Jurkat, Clone E6-1 (cell line): ENCODE data around the gene PAK1IP1.
"Not testable (repeated sequence)": the region's sequence is repeated elsewhere in the genome, so short reads cannot be mapped to it uniquely, and the experiment has no call there.

Experiments
- DNase-seq: peaks from one replicate; pipeline ENCODE4 v3.0.0-alpha.2; 2011; ENCODE audit warnings: low read depth, low spot score
- H3K4me3 ChIP-seq: 2 replicates; pipeline ENCODE4 v1.5.1; 2011; ENCODE audit warnings: mild to moderate bottlenecking, low read length, control low read depth, moderate library complexity

The PAK1IP1 gene

GRCh38 chr6:10733863-10734262 lies 39.1 kb downstream of the PAK1IP1 start:
- no peak overlapping the region for H3K4me3 ChIP-seq
- no peak for DNase-seq

DNA sequence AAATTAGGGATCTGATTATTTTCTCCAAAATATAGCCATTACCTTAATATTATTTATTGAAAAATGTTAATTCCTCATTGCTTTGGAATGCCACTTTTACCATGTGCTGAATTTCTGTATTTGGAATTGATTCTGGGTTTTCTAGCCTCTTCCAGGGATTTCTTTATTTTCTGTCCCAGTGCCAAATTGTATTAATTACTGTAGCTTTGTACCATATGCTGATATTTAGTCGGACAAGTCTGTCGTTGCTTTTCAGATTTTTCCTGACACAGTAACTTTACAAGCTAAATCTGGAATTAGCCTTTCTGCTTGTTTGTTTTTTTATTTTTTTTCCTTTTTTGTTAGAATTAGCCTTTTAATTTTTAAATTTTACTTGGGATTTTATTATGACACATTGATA lies 42.0 kb downstream of the PAK1IP1 start:
- H3K4me3 ChIP-seq: no peak overlapping the region
- DNase-seq: no peak

GRCh38 chr6:10740061-10740460 lies 45.3 kb downstream of the PAK1IP1 start:
- H3K4me3 ChIP-seq: no peak overlapping the region
- DNase-seq: no peak

DNA sequence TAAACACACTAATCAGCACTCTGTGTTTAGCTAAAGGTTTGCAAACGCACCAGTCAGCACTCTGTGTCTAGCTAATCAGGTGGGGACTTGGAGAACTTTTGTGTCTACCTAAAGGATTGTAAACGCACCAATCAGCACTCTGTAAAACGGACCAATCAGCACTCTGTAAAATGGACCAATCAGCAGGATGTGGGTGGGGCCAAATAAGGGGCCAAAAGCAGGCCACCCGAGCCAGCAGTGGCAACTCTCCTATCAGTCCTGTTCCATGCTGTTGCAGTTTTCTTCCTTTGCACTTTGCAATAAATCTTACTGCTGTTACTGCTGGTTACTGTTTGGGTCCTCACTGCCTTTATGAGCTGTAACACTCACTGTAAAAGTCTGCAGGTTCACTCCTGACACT lies 46.9 kb downstream of the PAK1IP1 start:
- not testable (repeated sequence) for H3K4me3 ChIP-seq, DNase-seq

DNA sequence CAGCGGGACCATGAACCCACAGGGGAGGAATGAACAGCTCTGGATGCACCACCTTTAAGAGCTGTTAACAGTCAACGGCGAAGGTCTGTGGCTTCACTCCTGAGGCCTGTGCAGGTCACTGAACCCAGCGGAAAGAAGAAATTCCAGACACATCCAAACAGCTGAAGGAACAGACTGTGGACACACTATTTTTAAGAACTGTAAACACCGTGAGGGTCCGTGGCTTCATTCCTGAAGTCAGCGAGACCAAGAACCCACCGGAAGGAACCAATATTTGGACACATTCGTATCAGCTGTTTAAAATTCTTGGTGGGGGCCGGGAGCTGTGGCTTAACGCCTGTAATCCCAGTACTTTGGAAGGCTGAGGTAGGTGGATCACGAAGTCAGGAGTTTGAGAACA lies 47.5 kb downstream of the PAK1IP1 start:
- no peak for DNase-seq
- no peak overlapping the region for H3K4me3 ChIP-seq

DNA sequence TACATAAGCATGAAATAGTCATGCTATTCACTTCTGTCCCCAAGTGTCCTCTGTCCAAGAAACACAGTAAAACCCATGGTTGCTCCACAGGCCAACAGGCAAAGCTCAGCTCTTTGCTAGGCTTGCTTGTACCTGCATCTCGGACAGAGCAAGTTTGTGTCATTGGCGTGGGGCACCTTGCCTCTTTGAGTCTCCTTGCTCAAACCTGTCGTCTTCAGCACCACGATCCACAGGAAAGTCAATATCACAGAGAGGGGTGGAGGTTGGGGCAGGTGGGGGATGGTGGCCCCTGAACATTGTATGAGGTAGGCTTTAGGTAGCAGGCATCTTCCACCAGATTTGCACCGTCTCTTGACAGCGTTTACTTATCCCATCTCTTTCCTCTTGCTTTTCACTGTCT lies 48.7 kb downstream of the PAK1IP1 start:
- no peak overlapping the region for H3K4me3 ChIP-seq
- DNase-seq: no peak

DNA sequence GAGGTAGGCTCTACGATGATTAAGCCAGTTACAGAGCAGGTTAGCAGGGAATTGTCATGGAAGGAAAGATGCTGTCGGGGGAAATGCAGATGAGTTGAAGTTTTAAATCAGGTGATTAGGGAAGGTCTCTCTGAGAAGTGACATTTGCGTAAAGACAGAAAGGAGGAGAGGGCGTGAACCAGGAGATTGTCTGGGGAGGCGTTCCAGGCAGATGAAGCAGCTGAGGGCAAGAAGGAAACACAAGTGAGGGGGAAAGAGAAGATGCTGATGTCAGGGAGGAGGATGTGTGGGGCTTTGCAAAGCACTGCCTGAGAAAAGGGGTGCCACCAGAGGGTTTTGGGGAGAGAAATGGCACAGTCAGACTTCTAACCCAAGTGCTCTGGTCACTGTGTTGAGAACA lies 50.3 kb downstream of the PAK1IP1 start:
- H3K4me3 ChIP-seq: no peak overlapping the region
- no peak for DNase-seq

GRCh38 chr6:10746915-10747250 lies 52.1 kb downstream of the PAK1IP1 start:
- H3K4me3 ChIP-seq: peak overlapping the region; percentile 96
- DNase-seq: no peak

GRCh38 chr6:10747251-10747972 lies 52.6 kb downstream of the PAK1IP1 start, which contains the start of gene TMEM14B:
Gene TMEM14B, plus strand, starts transcription at chr6:10747805. Its CDS starts 1,441 bp downstream, at chr6:10749246.
- peak within 1 kb of the TSS; percentile 96 for H3K4me3 ChIP-seq
- DNase-seq: peak; percentile 93

DNA sequence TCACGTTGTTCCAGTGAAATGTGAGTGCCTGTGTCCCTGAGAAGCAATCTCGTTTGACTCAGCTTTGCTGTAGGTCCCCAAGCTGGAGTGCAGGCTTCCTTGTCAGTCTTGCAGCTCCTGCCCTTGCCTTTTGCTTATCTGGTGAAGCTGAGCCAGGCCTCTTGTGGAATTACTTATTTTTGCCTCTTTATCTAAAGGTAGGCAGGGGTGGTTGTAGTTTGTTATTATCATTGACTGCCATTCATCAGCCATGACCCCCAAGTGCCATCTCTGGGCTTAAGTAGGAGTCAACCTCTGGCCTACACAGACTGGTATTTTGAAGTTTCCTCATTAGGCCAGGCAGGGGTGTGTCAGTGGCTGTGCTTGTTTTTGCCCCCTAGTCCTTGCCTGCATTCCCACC lies 55.0 kb downstream of the PAK1IP1 start:
- H3K4me3 ChIP-seq: no peak overlapping the region
- no peak for DNase-seq

GRCh38 chr6:10750568-10750967 lies 55.8 kb downstream of the PAK1IP1 start:
- H3K4me3 ChIP-seq, DNase-seq: not testable (repeated sequence)

GRCh38 chr6:10751757-10752156 lies 57.0 kb downstream of the PAK1IP1 start:
- not testable (repeated sequence) for H3K4me3 ChIP-seq, DNase-seq

DNA sequence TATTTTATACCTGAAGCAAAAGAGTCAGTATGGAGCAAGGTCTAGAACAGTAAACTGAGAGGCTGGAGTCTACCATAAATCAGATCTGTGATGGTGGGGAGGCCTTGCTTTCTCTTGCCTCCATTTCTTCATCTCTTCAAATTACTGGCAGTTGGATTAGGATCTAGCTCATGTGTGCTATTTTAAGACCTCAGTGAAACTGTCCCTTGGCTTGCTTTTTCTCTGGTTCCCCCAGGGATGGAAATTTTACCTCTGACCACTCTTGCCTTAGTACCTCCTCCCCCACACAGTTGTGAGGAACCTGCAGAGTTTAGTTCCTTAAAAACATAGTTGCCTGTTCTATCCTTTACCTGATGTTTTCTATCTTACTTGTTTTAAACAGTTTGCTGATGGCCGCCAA lies 61.3 kb downstream of the PAK1IP1 start:
- DNase-seq: no peak
- H3K4me3 ChIP-seq: no peak overlapping the region
